ENCODE results near the gene PRSS57.
"Not testable (repeated sequence)": the region's sequence is repeated elsewhere in the genome, so short reads cannot be mapped to it uniquely, and the experiment has no call there.

The PRSS57 gene
- 0 reads per million in 2 donors for total RNA-seq

GRCh38 chr19:695352-695949 lies at the start of gene PRSS57:
TSS of gene PRSS57 (minus strand) at chr19:695452. CDS start at chr19:695430, 22 bp downstream.
- DNase-seq = no peak

GRCh38 chr19:743168-743687 lies 48.0 kb upstream of the PRSS57 start:
- no peak for DNase-seq

- DNase-seq = no peak
Observed at GRCh38 chr19:742540-743075, 47.4 kb upstream of the PRSS57 start.

- DNase-seq = peak in 1 of 5 experiments; percentile 17
Observed at GRCh38 chr19:741506-742131, 46.4 kb upstream of the PRSS57 start.

- not testable (repeated sequence) for DNase-seq
Observed at GRCh38 chr19:740816-741505, 45.7 kb upstream of the PRSS57 start.

- no peak for DNase-seq
Observed at GRCh38 chr19:739998-740715, 44.9 kb upstream of the PRSS57 start.

GRCh38 chr19:738509-739128 lies 43.4 kb upstream of the PRSS57 start:
- no peak for DNase-seq

GRCh38 chr19:737591-738093 lies 42.4 kb upstream of the PRSS57 start:
- peak; percentile 23 to 50 (median 36) for DNase-seq

GRCh38 chr19:736125-736524 lies 40.9 kb upstream of the PRSS57 start:
- no peak for DNase-seq

- DNase-seq = no peak
Observed at GRCh38 chr19:734716-735115, 39.5 kb upstream of the PRSS57 start.

GRCh38 chr19:732148-733069 lies 37.2 kb upstream of the PRSS57 start:
- peak in 1 of 5 experiments; percentile 22 for DNase-seq

GRCh38 chr19:731000-731399 lies 35.7 kb upstream of the PRSS57 start:
- DNase-seq = no peak

- DNase-seq = no peak
Observed at GRCh38 chr19:729965-730668, 34.9 kb upstream of the PRSS57 start.

GRCh38 chr19:729564-729963 lies 34.3 kb upstream of the PRSS57 start:
- DNase-seq = not testable (repeated sequence)

GRCh38 chr19:728011-728410 lies 32.8 kb upstream of the PRSS57 start:
- no peak for DNase-seq

GRCh38 chr19:726993-727956 lies 32.0 kb upstream of the PRSS57 start:
- DNase-seq = no peak

GRCh38 chr19:725461-726089 lies 30.3 kb upstream of the PRSS57 start:
- no peak for DNase-seq

GRCh38 chr19:723714-724113 lies 28.5 kb upstream of the PRSS57 start:
- no peak for DNase-seq

GRCh38 chr19:723247-723646 lies 28.0 kb upstream of the PRSS57 start:
- no peak for DNase-seq
